Embryonic facial prominence (tissue), 1 donor: ENCODE results near the gene ITPKB.
"Not testable (repeated sequence)": the region's sequence is repeated elsewhere in the genome, so short reads cannot be mapped to it uniquely, and the experiment has no call there.

ENCODE experiments used
- DNase-seq: peaks from one replicate; pipeline ENCODE4 v3.0.0-alpha.2; 2016; ENCODE audit errors: extremely low spot score

The ITPKB gene

GRCh38 chr1:226754793-226755533, 15.9 kb upstream of the ITPKB start:
- DNase-seq, result no peak

- no peak for DNase-seq
Observed at GRCh38 chr1:226754097-226754496, 15.0 kb upstream of the ITPKB start.

- no peak for DNase-seq
Observed at GRCh38 chr1:226751703-226752102, 12.6 kb upstream of the ITPKB start.

- DNase-seq, result no peak
Observed at GRCh38 chr1:226751214-226751613, 12.1 kb upstream of the ITPKB start.

GRCh38 chr1:226749467-226749866, 10.4 kb upstream of the ITPKB start:
- DNase-seq, result no peak

- DNase-seq, result no peak
Observed at GRCh38 chr1:226748306-226748705, 9.2 kb upstream of the ITPKB start.

- not testable (repeated sequence) for DNase-seq
Observed at GRCh38 chr1:226747519-226748263, 8.6 kb upstream of the ITPKB start.

- no peak for DNase-seq
Observed at GRCh38 chr1:226743259-226743658, 4.2 kb upstream of the ITPKB start.

DNA sequence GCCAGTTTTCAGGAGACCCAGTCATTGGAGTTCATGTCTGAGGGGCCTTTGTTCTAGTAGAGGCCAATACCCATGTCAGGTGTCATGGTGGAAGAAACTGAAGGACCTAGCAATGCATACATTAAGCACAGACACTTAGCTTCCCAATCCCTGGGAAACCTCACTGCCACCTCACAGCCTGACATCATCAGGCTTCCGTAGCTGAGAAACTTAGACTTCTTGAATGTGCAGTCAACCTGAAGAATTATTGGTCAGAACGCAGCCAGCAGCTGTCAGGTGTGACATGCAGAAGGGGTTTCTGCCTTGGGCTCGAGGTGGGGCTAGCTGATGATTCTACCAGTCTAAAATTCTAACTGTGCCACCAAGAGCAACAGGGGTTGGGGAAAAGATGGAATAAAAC, 1.9 kb upstream of the ITPKB start:
- no peak for DNase-seq

GRCh38 chr1:226739696-226740065, 599 bp upstream of the ITPKB start:
- DNase-seq, result no peak

GRCh38 chr1:226738421-226738994, 574 bp downstream of the ITPKB start:
- no peak for DNase-seq

GRCh38 chr1:226737819-226738420, 1.2 kb downstream of the ITPKB start:
- no peak for DNase-seq

- no peak for DNase-seq
Observed at GRCh38 chr1:226736908-226737818, 1.9 kb downstream of the ITPKB start.

- DNase-seq, result no peak
Observed at GRCh38 chr1:226736001-226736907, 2.8 kb downstream of the ITPKB start.

- DNase-seq, result no peak
Observed at GRCh38 chr1:226735576-226735975, 3.5 kb downstream of the ITPKB start.

DNA sequence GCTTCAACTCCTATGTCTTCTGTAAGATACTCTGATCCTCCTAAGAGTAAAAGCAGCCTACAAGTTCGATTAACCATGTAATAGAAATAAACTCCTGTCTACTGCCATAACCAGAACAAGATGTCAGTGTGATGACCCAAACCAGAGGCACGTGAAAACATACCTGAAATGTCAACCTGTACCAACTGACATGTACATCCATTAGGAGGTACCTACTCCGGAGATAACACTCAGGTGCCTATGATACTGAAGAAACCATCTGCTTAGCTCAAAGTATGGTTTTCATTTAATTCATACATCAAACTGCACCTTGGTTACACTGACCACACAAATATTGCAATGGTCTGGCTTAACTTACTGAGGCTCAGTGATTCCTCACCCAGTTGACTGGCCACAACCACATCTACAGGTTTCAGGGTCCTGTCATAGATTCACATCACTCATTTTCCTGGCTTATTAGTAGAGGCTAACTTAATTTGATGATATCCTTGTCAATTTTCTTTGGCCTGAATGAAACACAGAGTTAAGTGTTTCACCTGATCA, 4.4 kb downstream of the ITPKB start:
- no peak for DNase-seq

GRCh38 chr1:226733876-226734275, 5.2 kb downstream of the ITPKB start:
- no peak for DNase-seq

DNA sequence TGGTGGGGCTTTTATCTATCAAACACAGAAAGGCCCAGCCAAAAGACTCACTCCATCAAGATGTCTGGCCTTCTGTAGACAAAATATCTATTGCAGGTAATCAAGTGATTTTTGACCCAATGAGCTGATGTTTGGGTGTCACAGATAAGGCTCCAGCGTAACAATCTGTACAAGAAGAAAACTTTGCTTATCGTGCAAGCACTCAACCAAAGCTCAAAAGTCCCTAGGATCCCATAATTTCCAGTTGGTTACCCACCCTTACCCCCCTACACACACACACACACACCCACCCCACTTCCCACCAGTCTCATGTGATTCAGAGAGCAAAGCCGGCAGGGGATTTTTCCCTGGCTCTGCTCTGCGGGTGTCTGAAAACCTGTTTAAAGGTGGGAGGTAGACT, 5.8 kb downstream of the ITPKB start:
- DNase-seq, result no peak

DNA sequence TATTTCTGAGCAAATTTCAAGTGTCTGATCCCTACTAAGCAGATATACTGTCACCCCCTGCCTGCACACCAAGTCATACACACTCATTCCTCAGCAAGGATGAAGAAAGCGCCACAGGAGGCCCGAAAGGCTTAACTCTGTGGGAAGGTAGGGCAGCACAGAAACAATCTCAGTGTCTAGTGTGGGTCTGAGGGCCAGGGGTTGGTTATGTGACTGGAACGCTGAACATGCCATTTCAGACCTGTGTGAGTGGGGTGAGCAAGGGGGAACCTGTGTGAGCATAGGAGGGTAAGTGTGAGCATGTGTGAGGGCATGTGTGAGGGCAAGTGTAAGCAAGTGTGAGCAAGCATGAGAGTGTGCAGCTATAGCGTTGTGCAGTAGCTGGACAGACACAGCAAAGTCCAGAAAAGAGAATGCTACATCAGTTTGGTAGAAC, 6.2 kb downstream of the ITPKB start:
- no peak for DNase-seq

DNA sequence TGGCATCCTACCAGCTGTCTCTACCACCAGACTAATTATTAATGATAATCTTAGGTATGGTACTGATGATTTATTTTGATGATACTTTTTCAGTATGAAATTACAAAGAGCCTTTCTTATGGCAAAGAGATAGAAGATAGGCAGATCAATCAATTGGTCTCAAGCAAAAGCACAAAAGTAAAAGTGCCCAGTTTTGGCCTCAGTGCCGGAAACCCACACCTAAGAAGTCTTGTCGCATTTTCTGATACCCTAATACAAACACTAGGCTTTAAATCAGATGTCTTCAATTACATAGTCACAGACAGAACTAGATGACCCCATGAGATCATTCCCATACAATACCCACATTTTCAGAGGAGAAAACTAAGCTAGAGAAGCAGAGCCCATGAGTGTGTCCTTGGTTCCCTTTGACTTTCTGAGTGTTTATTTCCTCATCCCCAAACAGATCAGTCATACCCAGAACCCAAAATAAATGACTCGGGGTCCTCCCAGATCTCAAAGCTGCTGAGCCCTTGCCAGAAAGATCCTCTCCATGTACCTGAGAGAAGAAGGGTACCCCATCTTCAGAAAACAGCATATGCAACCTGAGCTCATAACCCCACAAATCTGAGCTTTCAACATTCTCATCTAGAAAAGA, 7.7 kb downstream of the ITPKB start:
- DNase-seq, result no peak
